Central memory CD4-positive, alpha-beta T cell (primary cell): ENCODE data around the gene GRIK2.

Experiments
- DNase-seq: peaks from one replicate; pipeline ENCODE4 v3.0.0; 2022

GRIK2 gene

GRCh38 chr6:101400326-101401135 is 7.0 kb downstream of the GRIK2 start:
- no peak for DNase-seq

GRCh38 chr6:101401171-101401570 is 7.7 kb downstream of the GRIK2 start:
- DNase-seq = no peak

GRCh38 chr6:101401792-101402621 is 8.5 kb downstream of the GRIK2 start:
- DNase-seq = no peak

GRCh38 chr6:101402622-101403031 is 9.1 kb downstream of the GRIK2 start:
- DNase-seq = no peak

- DNase-seq = no peak
Observed at GRCh38 chr6:101403216-101403945, 9.9 kb downstream of the GRIK2 start.

- no peak for DNase-seq
Observed at GRCh38 chr6:101404775-101405174, 11.3 kb downstream of the GRIK2 start.

GRCh38 chr6:101413773-101414172 is 20.3 kb downstream of the GRIK2 start:
- DNase-seq = no peak

GRCh38 chr6:101417900-101418299 is 24.4 kb downstream of the GRIK2 start:
- DNase-seq = no peak

- no peak for DNase-seq
Observed at GRCh38 chr6:101422251-101422650, 28.7 kb downstream of the GRIK2 start.

GRCh38 chr6:101422811-101423210 is 29.3 kb downstream of the GRIK2 start:
- no peak for DNase-seq

GRCh38 chr6:101429270-101429669 is 35.8 kb downstream of the GRIK2 start:
- DNase-seq = no peak

- DNase-seq = no peak
Observed at GRCh38 chr6:101429845-101430244, 36.3 kb downstream of the GRIK2 start.

- no peak for DNase-seq
Observed at GRCh38 chr6:101433141-101433540, 39.6 kb downstream of the GRIK2 start.

- no peak for DNase-seq
Observed at GRCh38 chr6:101434601-101435000, 41.1 kb downstream of the GRIK2 start.

GRCh38 chr6:101435038-101435437 is 41.5 kb downstream of the GRIK2 start:
- DNase-seq = no peak

GRCh38 chr6:101439790-101440189 is 46.3 kb downstream of the GRIK2 start:
- no peak for DNase-seq

- no peak for DNase-seq
Observed at GRCh38 chr6:101443315-101443714, 49.8 kb downstream of the GRIK2 start.

GRCh38 chr6:101444717-101445116 is 51.2 kb downstream of the GRIK2 start:
- no peak for DNase-seq

GRCh38 chr6:101445527-101445926 is 52.0 kb downstream of the GRIK2 start:
- no peak for DNase-seq

GRCh38 chr6:101450901-101451300 is 57.4 kb downstream of the GRIK2 start:
- DNase-seq = no peak

GRCh38 chr6:101451981-101452380 is 58.5 kb downstream of the GRIK2 start:
- no peak for DNase-seq

GRCh38 chr6:101453221-101453620 is 59.7 kb downstream of the GRIK2 start:
- DNase-seq = no peak

GRCh38 chr6:101454106-101454676 is 60.7 kb downstream of the GRIK2 start:
- no peak for DNase-seq
